RWPE1 (cell line): ENCODE data around the gene BRINP1.

Source experiments
- CTCF ChIA-PET: fragments of 350-600 bp; sonication (Branson Sonifier 250); formaldehyde crosslinking; extraction: SDS; loops from one replicate; lab custom pipeline; 2021; lab: Yijun Ruan, JAX
- POLR2A ChIA-PET: fragments of 400-600 bp; formaldehyde crosslinking; extraction: SDS; loops from one replicate; lab custom pipeline; 2020; ENCODE audit warnings: antibody characterized with exemption; ENCODE audit not compliant: low non-redundant PET; lab: Yijun Ruan, JAX
- DNase-seq: peaks from one replicate; pipeline ENCODE4 v3.0.0; 2012; ENCODE audit warnings: low spot score
- H3K27ac ChIP-seq: fragments of 450-650 bp; 2 replicates; pipeline ENCODE4 v1.5.1; 2017
- CTCF ChIP-seq: fragments of 450-650 bp; conservative IDR thresholded peaks from 2 replicates; pipeline ENCODE4 v1.5.1; 2017; ENCODE audit warnings: low read depth, mild to moderate bottlenecking

BRINP1 gene

GRCh38 chr9:119368179-119368578 lies 1.1 kb downstream of the BRINP1 start:
- no peak for TF ChIP-seq CTCF
- no peak overlapping the region for H3K27ac ChIP-seq
- ChIA-PET POLR2A (no interaction called here), CTCF (no interaction called here)
- no peak for DNase-seq

DNA sequence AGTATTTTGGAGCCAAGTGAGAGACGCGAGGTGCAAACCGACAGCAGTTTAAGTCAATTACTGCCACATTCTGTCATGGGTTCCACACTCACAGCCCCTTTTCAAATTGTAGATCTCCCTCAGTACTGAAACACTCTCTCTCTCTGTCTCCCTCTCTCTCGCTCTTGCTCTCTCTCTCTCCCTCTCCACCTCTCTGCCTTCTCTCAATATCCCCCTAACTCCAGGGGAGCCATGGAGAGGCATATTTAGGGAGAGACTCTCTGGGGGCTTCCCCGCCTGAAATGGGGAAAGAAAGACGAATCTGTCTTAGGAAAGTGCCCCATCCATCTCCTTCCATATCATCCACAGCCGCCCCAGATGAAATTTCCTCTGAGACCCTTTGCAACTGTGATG lies 1.6 kb downstream of the BRINP1 start:
- CTCF ChIA-PET = no interaction called here
- TF ChIP-seq CTCF = no peak
- no peak for DNase-seq
- POLR2A ChIA-PET = no interaction called here
- H3K27ac ChIP-seq = no peak overlapping the region

DNA sequence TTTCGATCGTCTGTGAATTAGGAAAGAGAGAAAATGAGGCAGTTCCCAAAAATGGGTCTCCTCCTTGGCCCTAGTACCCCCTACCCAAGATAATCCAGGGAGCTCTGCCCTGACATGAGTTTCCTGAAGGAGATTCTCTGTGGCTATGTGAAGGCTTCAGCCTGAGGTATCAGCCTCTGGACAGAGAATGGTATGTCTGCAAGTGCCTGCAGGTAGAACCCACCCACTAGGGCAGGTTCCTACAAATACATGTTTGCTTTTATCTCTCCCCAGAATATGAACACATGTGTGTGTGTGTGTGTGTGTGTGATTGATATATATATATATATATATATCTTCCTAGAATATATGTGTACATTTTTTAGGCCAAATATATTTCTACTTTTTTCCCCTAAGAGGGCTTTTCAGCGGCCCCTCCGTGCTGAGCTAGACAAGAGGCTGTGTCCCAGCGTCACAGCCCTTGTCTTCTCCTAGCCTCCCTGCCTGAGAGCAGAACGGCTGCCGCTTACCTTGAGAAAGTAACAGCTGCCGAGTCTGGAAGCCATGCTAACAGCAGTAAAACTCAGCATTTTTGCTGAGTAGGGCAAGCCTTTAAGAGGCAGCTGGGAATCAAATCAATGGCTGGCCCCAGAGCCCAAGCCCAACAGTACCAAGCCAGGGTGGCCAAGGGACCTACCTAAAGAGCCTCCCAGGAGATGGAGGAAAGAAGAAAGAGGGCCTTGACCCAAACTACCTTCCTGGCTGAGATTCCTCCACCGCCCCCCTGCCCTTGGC lies 2.1 kb downstream of the BRINP1 start:
- ChIA-PET CTCF (no interaction called here), POLR2A (no interaction called here)
- TF ChIP-seq CTCF = no peak
- no peak for DNase-seq
- H3K27ac ChIP-seq = no peak overlapping the region

GRCh38 chr9:119365291-119366027 lies 3.8 kb downstream of the BRINP1 start:
- H3K27ac ChIP-seq = no peak overlapping the region
- DNase-seq = no peak
- 0 out of 2 replicates have a peak, but pooled peaks have one; percentile 27 for TF ChIP-seq CTCF
- ChIA-PET CTCF (interaction anchor here (0.6 to 1.9 kb wide), 6 partner anchors 10 to 1878 kb away, joined by 3 to 6 read pairs (median 3); no protein-coding TSS in a partner anchor), POLR2A (no interaction called here)

- TF ChIP-seq CTCF = no peak
- ChIA-PET CTCF (no interaction called here), POLR2A (no interaction called here)
- no peak overlapping the region for H3K27ac ChIP-seq
- no peak for DNase-seq
Measured at GRCh38 chr9:119360237-119360636, 9.0 kb downstream of the BRINP1 start.

DNA sequence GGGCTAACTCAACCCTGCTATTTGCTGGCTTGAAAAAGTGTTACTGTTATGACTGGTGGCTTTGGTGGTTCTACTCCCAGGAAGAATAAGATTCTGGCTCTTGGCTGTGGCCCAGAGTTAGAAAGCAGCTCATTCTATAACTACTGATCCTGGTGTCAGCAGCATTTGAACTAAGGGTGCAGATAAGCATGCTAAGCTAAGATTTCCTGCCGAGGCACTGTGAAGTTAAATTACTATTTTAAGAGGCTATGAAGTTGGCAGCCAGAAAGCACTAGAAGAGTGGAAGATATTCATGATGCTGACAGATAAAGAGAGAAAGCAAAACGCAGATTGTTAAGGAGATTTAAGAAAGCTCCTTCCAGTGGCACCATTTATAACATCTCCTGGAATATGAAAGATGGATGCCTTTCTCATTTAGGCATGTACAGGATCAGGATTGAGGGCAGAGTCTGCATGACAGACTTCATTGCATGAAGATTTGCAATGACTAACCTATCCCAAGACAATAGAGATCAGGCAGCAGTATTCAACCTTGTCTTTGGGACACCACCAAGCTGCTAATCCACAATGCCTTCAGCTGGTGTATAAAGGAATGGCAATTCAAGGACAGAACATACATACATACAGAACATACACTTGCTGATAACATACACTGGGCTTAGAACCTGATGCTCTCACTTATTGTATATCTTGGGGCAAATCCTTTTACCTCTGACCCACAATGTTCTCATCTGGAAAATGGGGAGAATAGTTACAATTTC lies 11.7 kb downstream of the BRINP1 start:
- POLR2A ChIA-PET = no interaction called here
- H3K27ac ChIP-seq = no peak overlapping the region
- DNase-seq = no peak
- no peak for TF ChIP-seq CTCF
- CTCF ChIA-PET = interaction anchor here (0.7 kb wide), 1 partner anchor 1188 kb away, joined by 3 read pairs; no protein-coding TSS in a partner anchor
